Progenitor cell of endocrine pancreas (in vitro differentiated cells): ENCODE measurements around the gene ANKHD1. TPM values are rescaled to one million over a fixed set of nuclear protein-coding genes. Genes with fewer than 3 reads are reported as not detected.

Source experiments
- DNase-seq: peaks from one replicate; pipeline ENCODE4 v3.0.0; 2021; ENCODE audit warnings: low spot score; ENCODE audit not compliant: unreplicated experiment
- H3K27ac Mint-ChIP-seq: 2 replicates; pipeline ENCODE4 v1.8.0; 2021; ENCODE audit warnings: mild to moderate bottlenecking, moderate library complexity, mixed read lengths
- H3K27me3 Mint-ChIP-seq: 2 replicates; pipeline ENCODE4 v1.8.0; 2021; ENCODE audit warnings: mixed read lengths
- H3K36me3 Mint-ChIP-seq: 2 replicates; pipeline ENCODE4 v1.8.0; 2022; ENCODE audit warnings: mixed read lengths; ENCODE audit not compliant: insufficient read depth
- H3K4me1 Mint-ChIP-seq: 2 replicates; pipeline ENCODE4 v1.8.0; 2021; ENCODE audit warnings: low read depth, mixed read lengths
- H3K4me3 Mint-ChIP-seq: 2 replicates; pipeline ENCODE4 v1.8.0; 2021; ENCODE audit warnings: low read depth, mild to moderate bottlenecking, moderate library complexity, mixed read lengths
- H3K9me3 Mint-ChIP-seq: 2 replicates; pipeline ENCODE4 v1.8.0; 2021; ENCODE audit warnings: low read depth, mixed read lengths
- CTCF ChIP-seq: fragments of 200-600 bp; sonication (generic); IDR thresholded peaks from one replicate; pipeline ENCODE4 v1.5.0; 2021; ENCODE audit warnings: antibody characterized with exemption, mild to moderate bottlenecking; ENCODE audit not compliant: unreplicated experiment
- total RNA-seq: library from RNA; stranded (reverse); gene quantifications from 2 replicates; pipeline ENCODE4 v1.2.1, GENCODE V29; 2021

ANKHD1 gene
- total RNA-seq, 1 donor from 2014 or later, result 115 TPM

- peaks cover 30% of the 10 kb centered on the region for H3K4me1 Mint-ChIP-seq
- no peak for DNase-seq
- H3K9me3 Mint-ChIP-seq, result no peaks in the 10 kb centered on the region
- no peak overlapping the region for H3K27ac Mint-ChIP-seq
- peaks cover 2% of the 10 kb centered on the region for H3K36me3 Mint-ChIP-seq
- H3K27me3 Mint-ChIP-seq, result no peaks in the 10 kb centered on the region
- no peak overlapping the region for H3K4me3 Mint-ChIP-seq
- no peak for TF ChIP-seq CTCF
Observed at GRCh38 chr5:140560227-140560626, 158.6 kb downstream of the ANKHD1 start.

GRCh38 chr5:140561753-140562523 is 160.3 kb downstream of the ANKHD1 start:
- Mint-ChIP-seq H3K36me3 (peaks cover 6% of the 10 kb centered on the region), H3K27ac (no peak overlapping the region)

GRCh38 chr5:140563596-140563995 is 162.0 kb downstream of the ANKHD1 start:
- Mint-ChIP-seq H3K4me3 (peak overlapping the region; percentile 98), H3K27me3 (no peaks in the 10 kb centered on the region), H3K4me1 (peaks cover 21% of the 10 kb centered on the region), H3K36me3 (peaks cover 8% of the 10 kb centered on the region), H3K9me3 (no peaks in the 10 kb centered on the region), H3K27ac (peak overlapping the region; percentile 94)
- DNase-seq, result no peak
- no peak for TF ChIP-seq CTCF

More at GRCh38 chr5:140561753-140562523, 160.3 kb downstream of the ANKHD1 start:
- no peak for DNase-seq
- Mint-ChIP-seq H3K4me1 (peaks cover 25% of the 10 kb centered on the region), H3K9me3 (no peaks in the 10 kb centered on the region), H3K27me3 (no peaks in the 10 kb centered on the region), H3K4me3 (peak overlapping the region; percentile 98)
- no peak for TF ChIP-seq CTCF

GRCh38 chr5:140564196-140565023 is 162.8 kb downstream of the ANKHD1 start, which contains the start of the genes APBB3 and SLC35A4:
Gene APBB3, minus strand, starts transcription at chr5:140564598. Its CDS starts 353 bp downstream, at chr5:140564245.
Gene SLC35A4, plus strand, starts transcription at chr5:140564828. Its CDS starts 2,342 bp downstream, at chr5:140567170.
- DNase-seq, result peak; percentile 84
- H3K9me3 Mint-ChIP-seq, result no peaks in the 10 kb centered on the region
- peak within 1 kb of the TSS; percentile 95 for H3K27ac Mint-ChIP-seq
- H3K27me3 Mint-ChIP-seq, result no peaks in the 10 kb centered on the region
- peaks cover 6% of the 10 kb centered on the region for H3K36me3 Mint-ChIP-seq
- H3K4me3 Mint-ChIP-seq, result peak within 1 kb of the TSS; percentile 98
- no peak for TF ChIP-seq CTCF
- H3K4me1 Mint-ChIP-seq, result peaks cover 21% of the 10 kb centered on the region
